Endodermal cell (in vitro differentiated cells): ENCODE data around the gene CAMKMT. TPM values are rescaled to one million over a fixed set of nuclear protein-coding genes. Genes with fewer than 3 reads are reported as not detected.

Experiments used
- DNase-seq: peaks from one replicate; pipeline ENCODE4 v3.0.0-alpha.2; 2017
- H3K27ac ChIP-seq: 2 replicates; pipeline ENCODE4 v1.5.1; 2013; ENCODE audit warnings: mild to moderate bottlenecking, low read depth, low read length, moderate library complexity
- H3K27me3 ChIP-seq: 2 replicates; pipeline ENCODE4 v1.6.1; 2013; ENCODE audit warnings: mild to moderate bottlenecking, low read length, moderate library complexity; ENCODE audit not compliant: insufficient read depth, control insufficient read depth, poor library complexity, severe bottlenecking
- H3K36me3 ChIP-seq: 2 replicates; pipeline ENCODE4 v1.7.0; 2013; ENCODE audit warnings: mild to moderate bottlenecking, low read length, moderate library complexity; ENCODE audit not compliant: control insufficient read depth, insufficient read depth
- H3K4me1 ChIP-seq: one replicate; pipeline ENCODE4 v1.7.0; 2013; ENCODE audit warnings: low read length; ENCODE audit not compliant: control insufficient read depth, insufficient read depth
- H3K4me3 ChIP-seq: 2 replicates; pipeline ENCODE4 v1.5.1; 2013; ENCODE audit warnings: mild to moderate bottlenecking, low read length, moderate library complexity
- H3K9ac ChIP-seq: 2 replicates; pipeline ENCODE4 v1.6.1; 2013; ENCODE audit warnings: mild to moderate bottlenecking, low read length, moderate library complexity; ENCODE audit not compliant: poor library complexity, severe bottlenecking; ENCODE audit errors: extremely low read depth
- H3K9me3 ChIP-seq: 2 replicates; pipeline ENCODE4 v1.6.1; 2013; ENCODE audit warnings: mild to moderate bottlenecking, low read length, moderate library complexity; ENCODE audit not compliant: control insufficient read depth
- H3K27ac Mint-ChIP-seq: 2 replicates; pipeline ENCODE4 v1.8.0; 2020; ENCODE audit warnings: mixed read lengths
- H3K27me3 Mint-ChIP-seq: 2 replicates; pipeline ENCODE4 v1.8.0; 2021; ENCODE audit warnings: mild to moderate bottlenecking, mixed read lengths; ENCODE audit not compliant: insufficient read depth
- H3K36me3 Mint-ChIP-seq: 2 replicates; pipeline ENCODE4 v1.8.0; 2020; ENCODE audit warnings: low read depth, mixed read lengths
- H3K4me1 Mint-ChIP-seq: 2 replicates; pipeline ENCODE4 v1.8.0; 2020; ENCODE audit warnings: mixed read lengths
- H3K4me3 Mint-ChIP-seq: 2 replicates; pipeline ENCODE4 v1.8.0; 2020; ENCODE audit warnings: mild to moderate bottlenecking, moderate library complexity, mixed read lengths
- H3K9me3 Mint-ChIP-seq: 2 replicates; pipeline ENCODE4 v1.8.0; 2020; ENCODE audit warnings: mild to moderate bottlenecking, mixed read lengths
- CTCF ChIP-seq: fragments of 200-600 bp; sonication (generic); conservative IDR thresholded peaks from 2 replicates; pipeline ENCODE4 v1.5.0; 2021; ENCODE audit warnings: antibody characterized with exemption, mild to moderate bottlenecking
- WGBS, 2 experiments: methylation state at CpG; one replicate each; pipeline versions ENCODE4 v1.1.5 to v1.1.7; 2013; ENCODE audit warnings: missing lambda C conversion rate in 2 of 2, mixed read lengths in 1 of 2; ENCODE audit not compliant: insufficient coverage in 1 of 2, insufficient read length in 1 of 2; 5-methylcytosine and 5-hydroxymethylcytosine counted together
- total RNA-seq, 2 donors: library from RNA; stranded (reverse); fragmentation: NEBNext Ultra II Directional in 1 of 2; extraction: Animal tissue kit (Norgen Biotek cat#: 25700) in 1 of 2; gene quantifications; 2 replicates in 1 of 2; 3 replicates in 1 of 2; pipeline ENCODE4 v1.2.1, GENCODE V29; 2021

Gene CAMKMT
- total RNA-seq, 2 donors from 2014 or later: 31.4 to 57.5 TPM

GRCh38 chr2:44559108-44559507, 197.4 kb downstream of the CAMKMT start:
- H3K27me3 ChIP-seq: no peaks in the 10 kb centered on the region
- H3K9ac ChIP-seq: no peak overlapping the region
- H3K27ac Mint-ChIP-seq: no peak overlapping the region
- 80 to 92% methylated on average over 1 of the region's 1 CpG for WGBS, 2 experiments
- H3K4me3 Mint-ChIP-seq: no peak overlapping the region
- no peaks in the 10 kb centered on the region for H3K4me1 ChIP-seq
- DNase-seq: no peak
- H3K27ac ChIP-seq: no peak overlapping the region
- H3K9me3 Mint-ChIP-seq: peaks cover 2% of the 10 kb centered on the region
- no peaks in the 10 kb centered on the region for H3K4me1 Mint-ChIP-seq
- H3K36me3 ChIP-seq: no peaks in the 10 kb centered on the region
- peaks cover 9% of the 10 kb centered on the region for H3K36me3 Mint-ChIP-seq
- no peak for TF ChIP-seq CTCF
- no peaks in the 10 kb centered on the region for H3K27me3 Mint-ChIP-seq
- no peak overlapping the region for H3K4me3 ChIP-seq
- no peaks in the 10 kb centered on the region for H3K9me3 ChIP-seq

- H3K27me3 ChIP-seq: no peaks in the 10 kb centered on the region
- H3K27ac ChIP-seq: no peak overlapping the region
- Mint-ChIP-seq H3K9me3 (peaks cover 2% of the 10 kb centered on the region), H3K36me3 (peaks cover 9% of the 10 kb centered on the region), H3K27ac (no peak overlapping the region), H3K27me3 (no peaks in the 10 kb centered on the region), H3K4me3 (no peak overlapping the region), H3K4me1 (no peaks in the 10 kb centered on the region)
- H3K9me3 ChIP-seq: no peaks in the 10 kb centered on the region
- H3K4me3 ChIP-seq: no peak overlapping the region
- no peaks in the 10 kb centered on the region for H3K36me3 ChIP-seq
- peak; percentile 45 for TF ChIP-seq CTCF
- WGBS, 2 experiments: 79 to 95% methylated on average over 2 to 4 of the region's 4 CpGs
- H3K9ac ChIP-seq: no peak overlapping the region
- no peaks in the 10 kb centered on the region for H3K4me1 ChIP-seq
- no peak for DNase-seq
These were observed 198.6 kb downstream of the CAMKMT start for GRCh38 chr2:44560352-44560751.

GRCh38 chr2:44560941-44561340, 199.2 kb downstream of the CAMKMT start:
- no peak overlapping the region for H3K9ac ChIP-seq
- Mint-ChIP-seq H3K27me3 (no peaks in the 10 kb centered on the region), H3K36me3 (peaks cover 5% of the 10 kb centered on the region), H3K27ac (no peak overlapping the region), H3K4me3 (no peak overlapping the region), H3K9me3 (no peaks in the 10 kb centered on the region), H3K4me1 (no peaks in the 10 kb centered on the region)
- DNase-seq: no peak
- no peaks in the 10 kb centered on the region for H3K27me3 ChIP-seq
- no peaks in the 10 kb centered on the region for H3K9me3 ChIP-seq
- TF ChIP-seq CTCF: no peak
- no CpG with 5 or more reads among the region's 1 CpG for WGBS, 2 experiments
- H3K4me3 ChIP-seq: no peak overlapping the region
- H3K27ac ChIP-seq: no peak overlapping the region
- H3K4me1 ChIP-seq: no peaks in the 10 kb centered on the region
- no peaks in the 10 kb centered on the region for H3K36me3 ChIP-seq
